Astrocyte of the hippocampus (primary cell): ENCODE data around the gene SLC22A13.
"Not testable (repeated sequence)": the region's sequence is repeated elsewhere in the genome, so short reads cannot be mapped to it uniquely, and the experiment has no call there.

ENCODE experiments used
- DNase-seq: peaks from one replicate; pipeline ENCODE4 v3.0.0; 2011; ENCODE audit warnings: low read depth, low spot score

SLC22A13 gene

DNA sequence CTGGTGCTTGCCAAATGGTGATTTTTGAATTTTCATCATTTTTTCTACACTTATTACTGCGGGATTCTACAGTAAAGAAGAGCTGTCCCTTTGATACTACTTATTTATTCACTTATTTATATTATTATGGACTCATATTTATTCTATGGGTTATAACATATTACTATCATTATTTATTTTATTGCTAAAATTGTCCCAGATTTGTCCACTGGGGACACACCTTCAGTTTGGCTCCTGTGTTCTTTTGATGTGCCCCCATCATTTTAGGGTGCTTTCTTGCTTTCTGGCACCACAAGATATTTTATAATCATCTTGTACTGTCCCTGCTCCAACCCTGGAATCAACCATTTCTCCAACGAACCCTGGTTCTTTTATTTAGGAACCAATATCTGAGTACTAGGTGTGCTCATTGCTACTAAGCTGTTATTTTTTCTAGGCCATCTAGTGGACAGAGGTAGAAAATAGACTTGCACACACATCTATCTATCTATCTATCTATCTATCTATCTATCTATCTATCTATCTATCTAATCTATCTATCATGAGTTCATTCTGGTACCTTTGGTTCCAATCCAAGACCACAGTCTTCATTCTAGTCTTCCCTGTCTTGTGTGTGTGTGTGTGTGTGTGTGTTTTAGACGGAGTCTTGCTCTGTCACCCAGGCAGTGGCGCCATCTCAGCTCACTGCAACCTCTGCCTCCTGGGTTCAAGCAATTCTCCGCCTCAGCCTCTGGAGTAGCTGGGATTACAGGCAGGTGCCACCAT is 32.5 kb downstream of the SLC22A13 start:
- DNase-seq: peak; percentile 30

DNA sequence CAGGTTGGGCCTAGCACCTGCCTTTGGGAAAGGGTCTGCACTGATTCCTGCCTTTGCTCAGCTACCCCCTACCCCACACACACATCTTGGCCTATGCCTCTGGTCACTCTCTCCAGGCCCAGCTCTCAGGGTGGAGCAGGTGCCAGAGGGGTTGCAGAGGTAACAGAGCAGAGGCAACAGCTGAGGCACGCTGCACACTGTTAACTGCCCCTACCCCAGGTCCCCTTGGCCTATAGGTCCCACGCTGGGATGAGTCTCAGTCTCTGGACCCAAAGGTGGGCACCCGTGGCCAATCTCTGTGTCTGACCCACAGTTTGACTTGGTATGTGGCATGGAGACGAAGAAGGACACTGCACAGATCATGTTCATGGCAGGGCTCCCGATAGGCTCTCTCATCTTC is 41.3 kb downstream of the SLC22A13 start:
- DNase-seq: no peak

DNA sequence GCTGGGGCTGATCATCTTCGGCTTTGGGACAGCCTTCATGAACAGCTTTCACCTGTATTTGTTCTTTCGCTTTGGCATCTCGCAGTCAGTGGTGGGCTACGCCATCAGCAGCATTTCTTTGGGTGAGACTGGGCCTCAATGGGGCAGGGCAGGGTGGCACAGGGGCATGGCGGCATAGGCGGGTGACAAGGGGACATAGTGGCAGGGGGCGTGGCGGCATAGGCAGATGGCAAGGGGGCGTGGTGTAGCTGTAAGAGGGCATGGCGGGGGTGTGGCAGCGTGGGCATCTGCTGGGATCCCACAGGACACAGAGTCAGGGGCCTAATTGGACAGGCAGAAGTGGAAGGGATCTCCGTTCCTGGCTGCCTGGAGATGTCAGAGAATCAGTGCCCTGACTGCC is 42.0 kb downstream of the SLC22A13 start:
- DNase-seq: no peak

GRCh38 chr3:38308456-38308855 is 42.8 kb downstream of the SLC22A13 start:
- DNase-seq: no peak

- DNase-seq: no peak
These were observed 45.9 kb downstream of the SLC22A13 start for GRCh38 chr3:38311476-38311875.

- no peak for DNase-seq
These were observed 46.3 kb downstream of the SLC22A13 start for GRCh38 chr3:38311941-38312340.

- no peak for DNase-seq
These were observed 46.7 kb downstream of the SLC22A13 start for GRCh38 chr3:38312356-38312755.

- no peak for DNase-seq
These were observed 47.7 kb downstream of the SLC22A13 start for GRCh38 chr3:38313263-38313662.

DNA sequence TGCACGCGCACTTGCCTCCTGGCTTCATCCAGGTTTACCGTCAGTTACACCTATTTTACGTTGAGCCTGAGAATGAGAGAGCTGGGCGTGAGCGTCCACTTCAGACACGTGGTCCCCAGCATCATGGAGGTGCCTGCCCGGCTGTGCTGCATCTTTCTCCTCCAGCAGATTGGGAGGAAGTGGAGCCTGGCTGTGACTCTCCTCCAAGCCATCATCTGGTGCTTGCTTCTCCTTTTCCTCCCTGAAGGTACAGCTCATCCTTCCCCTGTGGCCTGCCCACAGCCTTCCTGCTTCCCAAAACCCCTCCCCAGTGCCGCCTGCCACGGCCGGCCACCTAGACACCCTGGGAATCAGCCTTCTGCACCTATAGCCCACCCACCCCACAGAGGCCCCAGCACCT is 48.1 kb downstream of the SLC22A13 start:
- DNase-seq: no peak

DNA sequence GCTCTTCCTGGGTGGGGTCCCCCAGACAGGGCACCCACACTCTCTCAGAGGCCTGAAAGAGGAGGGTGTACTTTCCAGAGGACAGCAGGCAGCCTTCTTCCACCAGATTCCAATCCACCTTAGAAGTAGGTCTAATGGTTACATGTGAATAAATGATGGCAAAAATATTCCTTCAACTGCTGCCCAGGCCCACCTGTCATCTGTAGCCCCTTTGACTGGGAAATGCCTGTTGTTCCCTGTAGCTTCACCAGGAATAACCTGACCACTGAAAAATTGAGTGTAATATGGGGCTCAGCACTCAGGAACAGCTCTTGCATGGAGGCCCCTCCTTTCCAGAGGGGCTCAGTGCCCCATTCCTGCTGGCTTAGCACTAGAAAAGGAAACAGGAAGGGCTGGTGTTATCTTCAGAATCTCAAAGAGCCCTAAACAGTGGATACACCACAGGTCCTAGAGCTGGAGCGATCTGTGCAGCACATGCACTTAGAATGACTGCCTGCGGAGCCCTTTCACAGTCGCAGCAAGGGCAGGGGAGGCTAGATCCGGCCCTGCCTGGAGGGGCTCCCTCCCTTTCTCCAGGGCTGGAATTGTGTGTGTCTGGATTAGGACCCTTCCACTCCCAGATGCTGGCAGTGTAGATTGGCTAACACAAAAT is 48.6 kb downstream of the SLC22A13 start:
- no peak for DNase-seq

DNA sequence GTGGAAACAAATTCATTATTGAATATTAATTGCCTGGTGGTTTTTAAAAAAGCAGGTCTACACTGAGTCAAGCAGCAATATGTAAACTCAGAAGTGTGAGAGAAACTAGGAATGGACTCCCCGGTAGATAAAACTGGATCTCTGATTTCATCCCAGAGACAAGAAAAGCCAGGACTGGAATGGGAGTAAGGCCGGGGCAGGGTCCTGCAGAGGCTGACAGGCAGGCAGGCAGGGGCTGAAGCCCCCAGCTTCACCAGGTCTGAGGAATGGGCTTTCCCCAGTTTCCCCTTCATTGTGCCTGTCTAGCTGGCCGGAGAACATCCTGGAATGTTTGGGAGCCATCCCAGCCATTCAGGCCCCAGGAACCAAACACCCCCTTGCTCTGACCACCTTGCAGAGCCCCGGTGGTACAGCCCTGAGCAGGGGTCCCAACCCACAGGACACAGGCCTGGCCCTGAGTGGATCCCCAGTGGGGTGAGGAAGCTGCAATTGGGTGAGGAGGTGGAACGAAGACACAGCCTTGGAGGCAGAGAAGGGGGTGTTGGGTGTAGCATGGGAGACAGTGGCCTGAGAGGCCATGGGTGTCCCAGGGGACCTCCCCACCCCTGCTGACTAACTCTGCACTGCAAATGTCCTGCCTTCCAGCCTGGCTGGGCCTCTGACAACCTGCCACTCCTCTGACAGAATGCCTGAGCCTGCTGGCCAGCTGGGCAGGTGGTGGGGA is 49.3 kb downstream of the SLC22A13 start:
- DNase-seq: no peak

- DNase-seq: no peak
These were observed 50.0 kb downstream of the SLC22A13 start for GRCh38 chr3:38315488-38316230.

DNA sequence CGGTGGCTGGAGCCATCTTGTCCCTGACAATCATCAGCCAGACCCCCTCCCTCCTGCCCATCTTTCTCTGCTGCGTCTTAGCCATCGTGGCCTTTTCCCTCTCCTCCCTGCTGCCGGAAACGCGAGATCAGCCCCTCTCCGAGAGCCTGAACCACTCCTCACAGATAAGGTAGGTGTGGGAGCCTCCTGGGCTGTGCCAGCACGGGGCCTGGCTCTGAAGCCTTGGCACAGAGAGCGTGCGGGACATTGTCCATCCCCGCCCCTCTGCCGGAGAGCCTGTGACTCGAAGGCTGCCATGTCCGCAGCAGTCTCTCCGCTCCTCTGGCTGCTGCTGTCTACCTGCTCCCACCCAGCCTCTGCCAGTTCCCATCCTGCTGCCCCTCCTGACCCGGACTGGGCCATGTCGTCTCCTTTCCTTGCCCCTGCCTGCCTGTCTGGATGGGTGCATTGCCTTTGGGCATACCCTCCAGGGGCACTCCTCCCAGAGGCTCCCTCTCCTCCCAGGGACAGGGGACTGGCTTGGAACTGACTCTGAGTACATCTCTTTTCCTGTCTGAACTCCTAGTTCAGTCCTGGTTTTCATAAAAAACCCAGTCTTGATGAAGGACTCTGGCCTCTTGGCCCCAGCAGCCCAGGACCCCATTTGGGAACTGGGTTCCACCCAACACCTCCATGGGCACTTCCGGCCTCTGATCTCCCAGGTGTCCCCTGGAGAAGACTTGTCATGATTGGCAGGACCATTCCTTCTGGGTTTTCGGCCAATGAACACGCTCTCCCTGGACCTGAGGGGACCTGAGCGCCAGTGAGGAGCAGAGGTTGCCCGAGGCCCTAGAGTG is 51.0 kb downstream of the SLC22A13 start:
- no peak for DNase-seq

- no peak for DNase-seq
These were observed 51.7 kb downstream of the SLC22A13 start for GRCh38 chr3:38317192-38317759.

DNA sequence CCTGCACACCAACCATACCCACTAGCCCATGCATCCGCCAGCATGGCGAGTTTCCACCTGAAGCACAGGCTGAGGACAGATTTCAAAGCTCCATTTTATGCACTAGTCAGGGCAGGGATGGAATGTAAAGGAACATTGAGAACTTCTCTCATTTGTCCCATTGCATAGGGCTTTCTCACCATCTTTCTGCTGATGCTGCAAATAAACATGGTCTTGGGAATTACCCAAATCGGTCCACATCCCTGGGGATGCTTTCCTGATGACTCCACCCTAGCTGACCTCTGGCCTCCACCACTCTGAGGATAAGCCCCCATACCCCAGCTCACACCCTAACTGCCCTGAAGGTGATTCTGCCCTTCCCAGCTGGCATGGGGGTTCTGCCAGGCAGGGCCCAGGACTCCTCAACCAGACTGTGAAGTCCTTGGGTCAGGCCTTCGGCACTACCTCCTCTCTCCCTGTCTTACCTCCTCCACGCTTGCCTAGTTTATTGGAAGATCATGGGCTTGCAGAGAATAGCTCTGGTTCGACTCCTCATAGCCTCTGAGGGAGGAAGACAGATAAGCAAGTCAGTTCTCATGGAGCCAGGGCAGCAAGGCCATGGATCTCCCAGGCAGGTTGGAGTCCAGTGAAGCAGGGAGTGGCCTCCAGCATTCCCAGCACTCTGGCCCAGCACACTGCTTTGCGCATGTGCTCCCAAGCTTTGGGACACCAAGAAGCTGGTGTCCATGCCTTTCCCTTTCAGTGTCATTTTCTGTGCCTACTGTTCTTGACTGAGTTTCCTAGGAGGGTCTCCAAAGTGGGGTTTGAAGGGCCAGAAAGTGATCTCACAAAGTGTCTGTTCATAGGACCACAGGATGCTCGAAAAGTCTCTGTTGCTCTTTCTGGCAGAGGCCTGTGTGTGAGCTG is 53.4 kb downstream of the SLC22A13 start:
- no peak for DNase-seq

GRCh38 chr3:38320638-38321037 is 55.0 kb downstream of the SLC22A13 start:
- not testable (repeated sequence) for DNase-seq

GRCh38 chr3:38323060-38323459 is 57.4 kb downstream of the SLC22A13 start:
- DNase-seq: no peak

GRCh38 chr3:38325256-38325655 is 59.6 kb downstream of the SLC22A13 start:
- DNase-seq: no peak

DNA sequence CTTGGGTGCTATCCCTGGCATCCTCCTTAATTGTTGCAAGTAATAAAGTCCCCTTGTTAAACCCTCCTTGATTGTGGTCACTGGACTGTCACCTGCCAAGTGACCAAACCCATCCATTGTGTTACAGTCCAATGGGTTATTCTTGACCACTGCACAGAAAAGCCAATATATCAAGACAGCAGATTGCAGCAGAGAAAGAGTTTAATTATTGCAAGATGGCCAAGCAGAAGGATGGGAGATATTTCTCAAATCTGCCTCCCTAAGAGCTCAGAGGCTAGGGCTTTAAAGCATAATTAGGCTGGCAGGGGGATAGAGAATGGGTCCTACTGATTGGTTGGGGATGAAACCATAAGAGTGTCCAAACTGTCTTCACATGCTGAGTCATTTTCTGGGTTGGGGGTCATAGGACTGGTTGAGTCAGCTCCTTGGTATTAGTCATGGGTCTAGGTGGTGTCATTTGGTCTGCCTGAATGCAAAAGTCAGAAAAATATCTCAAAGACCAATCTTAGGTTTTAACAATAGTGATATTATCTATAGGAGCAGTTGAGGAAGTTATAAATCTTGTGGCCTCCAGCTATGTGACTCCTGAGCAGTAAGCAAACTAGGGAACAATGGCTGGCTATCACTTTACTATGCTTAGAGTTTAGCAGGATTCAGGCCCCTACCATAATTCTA is 61.9 kb downstream of the SLC22A13 start:
- peak; percentile 34 for DNase-seq
